SU-DHL-6 (cell line): ENCODE measurements around the gene WWOX.

Experiments used
- H2AFZ ChIP-seq: fragments of 200-600 bp; sonication (generic); 2 replicates; pipeline ENCODE4 v1.6.1; 2014; ENCODE audit warnings: low read depth, mild to moderate bottlenecking, moderate library complexity, mixed read lengths, antibody characterized with exemption, low read length; ENCODE audit not compliant: severe bottlenecking
- H3F3A ChIP-seq: fragments of 200-600 bp; shearing (Covaris generic); 2 replicates; pipeline ENCODE4 v1.6.0; 2016; ENCODE audit warnings: antibody characterized with exemption, mild to moderate bottlenecking; ENCODE audit not compliant: insufficient read depth
- H3K27ac ChIP-seq: fragments of 200-600 bp; sonication (generic); 2 replicates; pipeline ENCODE4 v1.5.1; 2016; ENCODE audit warnings: low read depth, mild to moderate bottlenecking, low read length, moderate library complexity, mixed read lengths
- H3K27me3 ChIP-seq: fragments of 200-600 bp; sonication (generic), shearing (Covaris generic); 2 replicates; pipeline ENCODE4 v1.6.0; 2014; ENCODE audit warnings: mild to moderate bottlenecking, low read length
- H3K36me3 ChIP-seq: fragments of 200-600 bp; sonication (generic); 2 replicates; pipeline ENCODE4 v1.6.1; 2014; ENCODE audit warnings: mild to moderate bottlenecking, low read length, mixed read lengths
- H3K4me2 ChIP-seq: fragments of 300-600, 200-600 bp; shearing (Covaris generic), sonication (generic); 2 replicates; pipeline ENCODE4 v1.6.0; 2014; ENCODE audit warnings: low read length, low read depth, mild to moderate bottlenecking; ENCODE audit not compliant: poor library complexity, severe bottlenecking
- H3K4me3 ChIP-seq: fragments of 200-600 bp; sonication (generic); 2 replicates; pipeline ENCODE4 v1.5.1; 2014; ENCODE audit warnings: antibody characterized with exemption, low read length, mild to moderate bottlenecking, mixed read lengths; ENCODE audit not compliant: insufficient read depth, poor library complexity, severe bottlenecking
- H3K79me2 ChIP-seq: fragments of 200-600 bp; sonication (generic); 2 replicates; pipeline ENCODE4 v1.6.1; 2014; ENCODE audit warnings: mild to moderate bottlenecking, low read length, moderate library complexity; ENCODE audit not compliant: insufficient read depth
- H3K9ac ChIP-seq: fragments of 200-600 bp; sonication (generic); 2 replicates; pipeline ENCODE4 v1.7.0; 2014; ENCODE audit warnings: mild to moderate bottlenecking, low read length
- H3K9me2 ChIP-seq: fragments of 200-600 bp; sonication (generic); replicated peaks from 2 replicates; pipeline ENCODE4 v1.6.1; 2014; ENCODE audit warnings: low read length; ENCODE audit not compliant: insufficient read depth
- H3K9me3 ChIP-seq: fragments of 200-600 bp; sonication (generic); 2 replicates; pipeline ENCODE4 v1.6.1; 2014; ENCODE audit warnings: low read length, mixed read lengths; ENCODE audit not compliant: insufficient read depth
- H4K20me1 ChIP-seq: fragments of 200-600 bp; sonication (generic); 2 replicates; pipeline ENCODE4 v1.6.1; 2014; ENCODE audit warnings: low read depth, mild to moderate bottlenecking, antibody characterized with exemption, low read length, moderate library complexity, mixed read lengths
- EZH2phosphoT487 ChIP-seq: fragments of 200-600 bp; sonication (generic), shearing (Covaris generic); conservative IDR thresholded peaks from 2 replicates; pipeline ENCODE4 v1.6.1; 2018; ENCODE audit warnings: mild to moderate bottlenecking, antibody characterized with exemption, low read length, moderate library complexity, mixed read lengths
- TF ChIP-seq, protein P1 (sequence below): fragments of 200-600 bp; sonication (generic); IDR thresholded peaks from one replicate; pipeline ENCODE4 v1.5.1; 2017; ENCODE audit warnings: antibody characterized with exemption, mild to moderate bottlenecking, low read length, moderate library complexity; ENCODE audit not compliant: insufficient read depth, poor library complexity, severe bottlenecking

Gene WWOX

DNA sequence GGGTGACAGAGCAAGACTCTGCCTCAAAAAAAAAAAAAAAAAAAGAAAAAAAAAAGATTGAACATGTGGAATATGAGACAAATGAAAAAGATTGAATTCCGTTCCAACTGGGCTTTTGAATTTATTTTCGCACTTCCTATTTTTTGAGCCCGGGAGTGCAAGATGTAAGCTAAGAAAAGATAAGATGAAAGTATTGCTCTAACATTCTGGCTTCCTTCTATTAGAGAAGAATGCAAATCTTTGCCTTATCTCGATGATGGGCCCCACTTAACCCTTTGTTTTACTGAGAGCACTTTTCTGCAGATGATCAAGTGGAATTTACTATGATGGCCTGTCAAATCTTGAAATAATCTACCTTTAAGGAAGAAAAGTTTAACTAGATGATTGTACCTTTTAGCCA, 96.3 kb downstream of the WWOX start:
- no peaks in the 10 kb centered on the region for H3K79me2 ChIP-seq
- no peaks in the 10 kb centered on the region for H3F3A ChIP-seq
- no peak overlapping the region for H3K9ac ChIP-seq
- H3K27me3 ChIP-seq = no peaks in the 10 kb centered on the region
- H3K4me3 ChIP-seq = no peak overlapping the region
- H3K4me2 ChIP-seq = no peak overlapping the region
- H3K9me3 ChIP-seq = no peaks in the 10 kb centered on the region
- TF ChIP-seq EZH2phosphoT487 = no peak
- TF ChIP-seq, protein P1, sequence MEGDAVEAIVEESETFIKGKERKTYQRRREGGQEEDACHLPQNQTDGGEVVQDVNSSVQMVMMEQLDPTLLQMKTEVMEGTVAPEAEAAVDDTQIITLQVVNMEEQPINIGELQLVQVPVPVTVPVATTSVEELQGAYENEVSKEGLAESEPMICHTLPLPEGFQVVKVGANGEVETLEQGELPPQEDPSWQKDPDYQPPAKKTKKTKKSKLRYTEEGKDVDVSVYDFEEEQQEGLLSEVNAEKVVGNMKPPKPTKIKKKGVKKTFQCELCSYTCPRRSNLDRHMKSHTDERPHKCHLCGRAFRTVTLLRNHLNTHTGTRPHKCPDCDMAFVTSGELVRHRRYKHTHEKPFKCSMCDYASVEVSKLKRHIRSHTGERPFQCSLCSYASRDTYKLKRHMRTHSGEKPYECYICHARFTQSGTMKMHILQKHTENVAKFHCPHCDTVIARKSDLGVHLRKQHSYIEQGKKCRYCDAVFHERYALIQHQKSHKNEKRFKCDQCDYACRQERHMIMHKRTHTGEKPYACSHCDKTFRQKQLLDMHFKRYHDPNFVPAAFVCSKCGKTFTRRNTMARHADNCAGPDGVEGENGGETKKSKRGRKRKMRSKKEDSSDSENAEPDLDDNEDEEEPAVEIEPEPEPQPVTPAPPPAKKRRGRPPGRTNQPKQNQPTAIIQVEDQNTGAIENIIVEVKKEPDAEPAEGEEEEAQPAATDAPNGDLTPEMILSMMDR = no peak
- no peak overlapping the region for H2AFZ ChIP-seq
- H3K27ac ChIP-seq = no peak overlapping the region
- no peaks in the 10 kb centered on the region for H4K20me1 ChIP-seq
- no peaks in the 10 kb centered on the region for H3K36me3 ChIP-seq
- no peaks in the 10 kb centered on the region for H3K9me2 ChIP-seq

DNA sequence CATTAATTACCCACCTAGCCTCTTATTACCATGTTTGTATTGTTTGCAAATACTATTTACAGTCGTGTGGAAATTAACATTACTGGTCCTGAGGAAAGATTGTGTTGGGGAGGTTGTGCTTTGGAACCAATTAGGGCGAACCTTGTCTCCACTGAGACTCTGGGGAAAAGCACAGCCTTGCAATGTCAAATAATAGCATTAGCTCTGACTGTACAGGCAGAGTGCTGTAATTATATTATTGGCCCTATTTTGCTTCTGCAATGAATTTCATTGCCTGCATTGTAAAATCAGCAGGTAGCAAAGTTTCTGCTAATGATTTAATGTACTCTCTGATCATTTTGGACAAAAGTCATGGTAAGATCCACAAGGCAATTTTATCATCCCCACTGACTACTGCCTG, 97.0 kb downstream of the WWOX start:
- Histone ChIP-seq H3K79me2 (no peaks in the 10 kb centered on the region), H3K27ac (no peak overlapping the region), H4K20me1 (no peaks in the 10 kb centered on the region), H3F3A (no peaks in the 10 kb centered on the region), H3K9me2 (no peaks in the 10 kb centered on the region), H3K9me3 (no peaks in the 10 kb centered on the region), H3K27me3 (no peaks in the 10 kb centered on the region), H3K4me2 (no peak overlapping the region), H3K4me3 (no peak overlapping the region), H3K36me3 (no peaks in the 10 kb centered on the region), H2AFZ (no peak overlapping the region), H3K9ac (no peak overlapping the region)
- no peak for TF ChIP-seq EZH2phosphoT487
- TF ChIP-seq, protein P1 = no peak

DNA sequence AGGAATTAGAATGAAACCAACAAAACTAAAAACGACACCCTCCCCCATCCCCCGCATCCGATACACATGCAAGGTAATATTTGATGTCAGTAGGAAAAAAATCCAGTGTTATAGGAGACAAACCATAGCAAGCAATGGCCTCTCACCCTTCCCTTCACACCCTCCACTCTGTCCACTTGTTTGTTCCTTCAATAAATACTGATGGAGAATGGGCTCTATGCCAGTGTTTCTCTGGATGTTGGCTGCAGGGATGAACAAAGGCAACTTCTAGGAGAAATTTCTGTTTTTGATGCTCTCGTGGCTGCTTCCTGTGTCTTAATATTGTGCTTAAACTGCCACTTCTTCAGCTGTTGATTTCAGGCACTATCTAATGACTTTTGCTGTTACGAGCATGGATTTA, 98.8 kb downstream of the WWOX start:
- H3K36me3 ChIP-seq = no peaks in the 10 kb centered on the region
- no peaks in the 10 kb centered on the region for H3K27me3 ChIP-seq
- H3K79me2 ChIP-seq = no peaks in the 10 kb centered on the region
- no peak overlapping the region for H3K4me3 ChIP-seq
- no peak overlapping the region for H2AFZ ChIP-seq
- no peak for TF ChIP-seq EZH2phosphoT487
- TF ChIP-seq, protein P1 = no peak
- H3K9me2 ChIP-seq = no peaks in the 10 kb centered on the region
- no peak overlapping the region for H3K27ac ChIP-seq
- H4K20me1 ChIP-seq = no peaks in the 10 kb centered on the region
- H3F3A ChIP-seq = no peaks in the 10 kb centered on the region
- no peak overlapping the region for H3K9ac ChIP-seq
- no peaks in the 10 kb centered on the region for H3K9me3 ChIP-seq
- no peak overlapping the region for H3K4me2 ChIP-seq

DNA sequence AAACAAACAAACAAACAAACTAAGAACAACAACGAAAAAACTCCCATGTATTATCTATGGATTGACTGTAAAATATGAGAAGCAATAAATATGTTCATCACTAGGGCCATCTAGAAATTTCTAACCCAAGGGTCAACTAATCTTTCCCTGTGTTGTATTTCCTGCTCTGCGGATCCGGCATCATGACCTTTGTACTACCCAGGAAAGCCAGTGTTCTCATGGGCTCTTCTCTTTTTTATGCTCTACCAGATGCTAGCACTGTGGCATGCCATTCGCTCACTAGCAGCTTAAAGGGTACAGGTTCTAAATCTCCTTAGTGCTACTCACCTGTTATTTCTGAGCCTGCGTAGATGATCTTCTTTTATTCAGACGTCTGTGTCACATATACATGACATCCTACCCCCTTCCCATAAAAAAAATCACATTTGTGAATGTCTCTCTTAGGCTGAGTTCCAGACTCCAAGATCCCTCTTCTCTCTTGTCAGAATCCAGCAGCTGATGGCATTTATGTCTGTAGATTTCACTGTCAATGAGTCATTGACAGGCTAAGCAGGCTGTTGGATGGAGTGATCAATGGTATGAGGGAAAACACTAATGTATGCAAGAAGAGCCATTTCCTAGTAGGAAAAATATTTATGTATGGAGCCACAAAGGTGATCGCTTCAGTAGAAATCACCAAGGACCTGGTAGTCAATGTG, 100.0 kb downstream of the WWOX start:
- TF ChIP-seq EZH2phosphoT487 = no peak
- Histone ChIP-seq H3K9me2 (no peaks in the 10 kb centered on the region), H4K20me1 (no peaks in the 10 kb centered on the region), H3K9me3 (no peaks in the 10 kb centered on the region), H3K27me3 (no peaks in the 10 kb centered on the region), H2AFZ (no peak overlapping the region), H3K9ac (no peak overlapping the region), H3K27ac (no peak overlapping the region), H3F3A (no peaks in the 10 kb centered on the region), H3K4me3 (no peak overlapping the region), H3K36me3 (no peaks in the 10 kb centered on the region), H3K4me2 (no peak overlapping the region), H3K79me2 (no peaks in the 10 kb centered on the region)
